ENCODE measurements around the gene CCDC82.

DNA sequence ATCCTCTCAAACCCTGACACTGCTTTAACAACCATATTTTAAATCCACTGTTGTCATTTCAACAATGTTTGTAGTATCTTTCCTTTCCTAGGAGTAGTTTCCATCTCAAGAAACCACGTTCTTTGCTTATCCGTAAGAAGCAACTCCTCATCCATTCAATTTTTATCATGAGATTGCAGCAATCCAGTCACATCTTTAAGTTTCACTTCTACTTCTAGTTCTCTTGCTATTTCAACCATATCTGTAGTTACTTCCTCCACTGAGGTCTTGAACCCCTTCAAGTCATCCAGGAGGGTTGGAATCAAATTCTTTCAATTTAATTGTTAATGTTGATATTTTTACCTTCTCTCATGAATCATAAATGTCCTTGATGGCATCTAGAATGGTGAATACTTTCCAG lies 22.4 kb downstream of the CCDC82 start:
- TF ChIP-seq YY1 (IDR thresholded peaks at IDR 0.05; ENCODE audit: low read depth) = no peak
- no peak for TF ChIP-seq NFIC (IDR thresholded peaks at IDR 0.05)
- TF ChIP-seq RAD21 (IDR thresholded peaks at IDR 0.05; ENCODE audit: low read depth) = no peak
- TF ChIP-seq EP300 (IDR thresholded peaks at IDR 0.05; ENCODE audit: borderline replicate concordance) = no peak

All from Ishikawa (cell line).